Uterus (tissue), 2 donors: ENCODE results near the gene MINDY4.

Experiments used
- CTCF ChIP-seq, 4 experiments: fragments of 200-600 bp in 2 of 4; fragments of 450-650 bp in 2 of 4; sonication (generic) in 2 of 4; IDR thresholded peaks; one replicate each; pipeline ENCODE4 v1.5.1; 2016 to 2019; ENCODE audit warnings: antibody characterized with exemption in 4 of 4, mild to moderate bottlenecking in 2 of 4, moderate library complexity in 1 of 4
- POLR2A ChIP-seq, 2 donors: fragments of 450-650 bp; IDR thresholded peaks; one replicate each; pipeline ENCODE4 v1.6.1; 2016; ENCODE audit warnings: antibody characterized with exemption in 2 of 2, mild to moderate bottlenecking in 1 of 2, moderate library complexity in 1 of 2

DNA sequence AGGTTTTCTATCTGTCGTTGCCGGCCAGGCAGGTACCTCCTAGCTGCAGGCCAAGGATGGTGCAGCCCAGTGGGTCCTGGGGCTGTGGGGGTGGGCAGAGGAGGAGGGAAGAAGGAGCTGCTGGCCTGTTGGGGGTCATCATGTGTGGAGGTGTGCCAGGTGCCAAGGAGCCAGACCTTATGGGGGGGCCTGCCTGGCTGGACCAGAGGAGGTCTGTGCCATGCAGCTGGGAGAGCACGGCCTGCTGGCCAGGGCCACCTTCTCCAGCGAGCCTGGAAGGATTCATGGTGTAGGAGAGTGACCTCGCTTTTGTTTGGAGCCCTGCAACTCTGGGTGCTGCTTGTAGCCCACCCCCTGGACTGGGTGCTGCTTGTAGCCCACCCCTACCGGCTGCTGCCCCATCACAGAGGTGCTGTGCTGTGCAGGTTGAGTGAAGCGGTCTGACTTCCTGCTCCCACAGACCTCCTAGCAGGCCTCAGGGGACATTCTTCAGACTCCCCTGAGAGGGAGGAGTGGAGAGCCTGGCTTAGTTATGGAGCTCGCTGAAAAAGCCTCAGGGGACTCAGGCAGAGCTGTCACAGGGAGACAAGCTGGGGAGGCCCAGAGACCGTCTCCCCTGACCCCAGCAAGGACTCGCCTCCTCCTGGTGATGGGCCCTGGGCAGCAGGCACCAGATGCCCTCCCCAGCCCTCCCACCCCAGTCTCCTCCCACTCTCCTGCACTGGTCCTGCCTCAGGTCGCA lies 72.7 kb downstream of the MINDY4 start:
- TF ChIP-seq POLR2A (IDR thresholded peaks at IDR 0.05) (no peak), CTCF (IDR thresholded peaks at IDR 0.05) (no peak)
